ENCODE data around the gene KPRP. TPM values are rescaled to one million over a fixed set of nuclear protein-coding genes. Genes with fewer than 3 reads are reported as not detected.

Gene KPRP
- total and polyA plus RNA-seq, 5 experiments from 2014 or later, result not detected

DNA sequence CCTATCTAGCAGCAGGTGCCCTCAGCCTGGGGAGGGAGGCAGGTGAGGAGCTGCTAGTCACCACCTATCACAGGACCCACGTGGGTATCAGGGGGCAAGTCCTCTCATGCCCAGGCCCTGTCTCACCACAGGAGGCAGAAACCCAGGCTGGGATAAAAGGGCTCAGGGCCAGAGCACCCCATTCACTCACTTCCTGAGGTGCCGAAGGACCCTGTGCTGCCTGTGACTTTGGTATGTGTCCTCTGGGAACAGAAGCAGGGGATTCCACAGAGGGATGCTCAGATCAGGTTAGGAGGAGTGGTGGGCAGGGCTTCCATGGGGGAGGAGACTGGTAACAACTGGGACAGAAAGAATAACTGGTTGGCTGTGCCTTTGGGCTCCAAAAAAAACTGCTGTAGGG is 28.3 kb downstream of the KPRP start, which contains the start of gene LCE1E:
LCE1E (plus strand) TSS at position 181 of the 400 bp plus-strand sequence. CDS start 1,043 bp downstream, outside the sequence.
- H3K27ac Mint-ChIP-seq, result no peak within 1 kb of the TSS
- H3K9me3 Mint-ChIP-seq, result no peaks in the 10 kb centered on the region
- DNase-seq (no peak), ATAC-seq (no peak)
- peaks cover 14 to 42% (median 28%) of the 10 kb centered on the region in 5 donors for H3K27me3 Mint-ChIP-seq
- POLR2A ChIA-PET, result no interaction called here
- no peaks in the 10 kb centered on the region for H3K4me1 Mint-ChIP-seq
- H3K36me3 Mint-ChIP-seq, result no peaks in the 10 kb centered on the region
- no peak within 1 kb of the TSS for H3K4me3 Mint-ChIP-seq

DNA sequence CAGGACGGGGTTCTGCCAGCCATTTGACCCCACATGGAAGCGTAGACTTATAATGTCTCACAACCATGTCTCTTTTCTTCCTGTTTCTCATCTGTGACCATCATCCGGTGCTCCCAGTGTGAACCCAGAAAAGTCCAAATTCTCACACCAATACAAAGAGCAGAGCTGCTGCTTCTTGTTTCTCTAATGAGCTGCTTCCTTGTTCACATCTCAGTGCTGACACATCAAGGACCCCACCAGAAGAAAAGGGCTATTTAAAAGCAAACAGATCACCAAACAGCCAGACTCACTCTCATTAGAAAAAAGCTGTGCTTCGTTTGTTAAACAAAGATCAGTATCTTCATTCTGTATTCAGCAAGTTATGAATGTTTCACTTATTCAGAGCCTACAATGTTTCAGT is 37.9 kb downstream of the KPRP start:
- H3K4me3 Mint-ChIP-seq, result no peak overlapping the region
- DNase-seq (no peak), ATAC-seq (no peak)
- no peaks in the 10 kb centered on the region for H3K4me1 Mint-ChIP-seq
- no peak overlapping the region for H3K27ac Mint-ChIP-seq
- peaks cover 3 to 19% (median 8%) of the 10 kb centered on the region in 5 donors for H3K27me3 Mint-ChIP-seq
- POLR2A ChIA-PET, result no interaction called here
- no peaks in the 10 kb centered on the region for H3K9me3 Mint-ChIP-seq
- no peaks in the 10 kb centered on the region for H3K36me3 Mint-ChIP-seq

DNA sequence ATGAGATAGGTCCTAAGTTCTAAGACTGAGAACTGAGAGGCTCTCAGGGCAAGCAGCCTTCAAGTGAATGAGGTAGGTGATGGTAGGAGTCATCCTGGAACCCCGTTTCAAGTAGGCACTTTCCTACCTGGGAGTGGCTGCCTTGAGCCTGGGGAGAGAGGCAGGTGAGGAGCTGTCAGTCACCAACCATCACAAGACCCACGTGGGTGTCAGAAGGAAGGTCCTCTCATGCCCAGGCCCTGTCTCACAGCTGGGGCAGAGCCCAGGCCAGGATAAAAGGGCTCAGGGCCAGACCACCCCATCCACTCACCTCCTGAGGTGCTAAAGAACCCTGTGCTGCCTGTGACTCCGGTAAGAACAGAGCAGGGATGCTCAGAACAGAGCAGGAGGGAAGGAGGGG is 38.6 kb downstream of the KPRP start, which contains the start of gene LCE1D:
LCE1D (plus strand) TSS at position 301 of the 400 bp plus-strand sequence. CDS start 1,074 bp downstream, outside the sequence.
- no peak for DNase-seq
- H3K36me3 Mint-ChIP-seq, result no peaks in the 10 kb centered on the region
- H3K27ac Mint-ChIP-seq, result no peak within 1 kb of the TSS
- no peaks in the 10 kb centered on the region for H3K9me3 Mint-ChIP-seq
- POLR2A ChIA-PET, result no interaction called here
- H3K4me3 Mint-ChIP-seq, result no peak within 1 kb of the TSS
- no peaks in the 10 kb centered on the region for H3K4me1 Mint-ChIP-seq
- no peak for ATAC-seq
- H3K27me3 Mint-ChIP-seq, result peaks cover 3 to 27% (median 11%) of the 10 kb centered on the region in 5 donors

- Mint-ChIP-seq H3K36me3 (no peaks in the 10 kb centered on the region), H3K27ac (no peak overlapping the region), H3K4me1 (no peaks in the 10 kb centered on the region), H3K9me3 (no peaks in the 10 kb centered on the region), H3K27me3 (peaks cover 15 to 50% (median 26%) of the 10 kb centered on the region in 5 donors), H3K4me3 (no peak overlapping the region)
- POLR2A ChIA-PET, result no interaction called here
- DNase-seq (no peak), ATAC-seq (no peak)
These were observed 43.5 kb downstream of the KPRP start for GRCh38 chr1:152801333-152801732.

DNA sequence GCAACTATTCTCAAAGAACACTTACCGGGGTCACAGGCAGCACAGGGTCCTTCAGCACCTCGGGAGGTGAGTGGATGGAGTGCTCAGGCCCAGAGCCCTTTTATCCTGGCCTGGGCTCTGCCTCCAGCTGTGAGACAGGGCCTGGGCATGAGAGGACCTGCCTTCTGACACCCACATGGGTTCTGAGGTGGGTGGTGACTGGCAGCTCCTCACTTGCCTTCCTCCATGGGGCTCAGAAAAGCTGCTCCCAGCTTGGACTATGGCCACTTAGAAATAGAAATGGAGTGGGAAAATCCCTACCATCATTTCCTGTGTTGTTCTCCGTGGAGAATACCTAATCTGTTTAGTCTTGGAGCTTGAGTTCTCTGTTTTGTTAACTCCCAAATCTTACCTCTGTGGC is 48.8 kb downstream of the KPRP start, which contains the start of gene LCE1C:
LCE1C (minus strand) TSS at position 76 of the 400 bp plus-strand sequence. CDS start 1,173 bp downstream, outside the sequence.
- Mint-ChIP-seq H3K4me3 (no peak within 1 kb of the TSS), H3K9me3 (peaks cover 0 to 4% (median 0%) of the 10 kb centered on the region in 9 donors), H3K27me3 (peaks cover 9 to 29% (median 22%) of the 10 kb centered on the region in 5 donors), H3K36me3 (no peaks in the 10 kb centered on the region), H3K4me1 (no peaks in the 10 kb centered on the region), H3K27ac (peak within 1 kb of the TSS in 1 of 10 donors; percentile 26)
- DNase-seq (no peak), ATAC-seq (no peak)
- POLR2A ChIA-PET, result no interaction called here

DNA sequence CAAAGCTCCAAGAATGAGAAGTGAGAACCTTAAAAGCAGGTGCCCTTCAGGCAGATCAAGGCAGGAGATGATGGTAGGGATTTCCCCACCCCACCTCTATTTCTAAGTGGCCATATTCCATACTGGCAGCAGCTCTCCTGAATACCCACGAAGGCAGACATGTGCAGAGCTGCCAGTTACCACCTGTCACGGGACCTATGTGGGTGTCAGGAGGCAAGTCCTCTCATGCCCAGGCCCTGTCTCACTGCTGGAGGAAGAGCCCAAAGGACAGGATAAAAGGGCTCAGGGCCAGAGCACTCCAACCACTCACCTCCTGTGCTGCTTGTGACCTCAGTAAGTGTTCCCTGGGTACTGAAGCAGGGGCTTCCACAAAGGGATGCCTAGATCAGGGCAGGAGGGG is 53.2 kb downstream of the KPRP start:
- Mint-ChIP-seq H3K36me3 (peaks cover 0 to 4% (median 0%) of the 10 kb centered on the region in 3 donors), H3K4me1 (no peaks in the 10 kb centered on the region), H3K27me3 (peaks cover 14 to 23% (median 19%) of the 10 kb centered on the region in 5 donors), H3K4me3 (no peak overlapping the region), H3K27ac (peak overlapping the region in 1 of 10 donors; percentile 65), H3K9me3 (peaks cover 0 to 4% (median 0%) of the 10 kb centered on the region in 9 donors)
- no peak for DNase-seq
- no peak for ATAC-seq
- POLR2A ChIA-PET, result no interaction called here

Other genes starting within 250 kb of the KPRP start
- not detected for gene LCE5A, start 247.2 kb upstream of the KPRP start, total RNA-seq
- gene LCE5A, start 247.2 kb upstream of the KPRP start, polyA plus RNA-seq, result not detected
- not detected for gene CRCT1, start 243.5 kb upstream of the KPRP start, total RNA-seq
- not detected for gene CRCT1, start 243.5 kb upstream of the KPRP start, polyA plus RNA-seq
- not detected for gene LCE3E, start 191.2 kb upstream of the KPRP start, total RNA-seq
- not detected for gene LCE3E, start 191.2 kb upstream of the KPRP start, polyA plus RNA-seq
- gene LCE3D, start 177.5 kb upstream of the KPRP start, total RNA-seq, result not detected
- gene LCE3D, start 177.5 kb upstream of the KPRP start, polyA plus RNA-seq, result not detected
- not detected for gene LCE3C, start 157.8 kb upstream of the KPRP start, total RNA-seq
- not detected for gene LCE3C, start 157.8 kb upstream of the KPRP start, polyA plus RNA-seq
- gene LCE3B, start 144.2 kb upstream of the KPRP start, total RNA-seq, result not detected
- gene LCE3B, start 144.2 kb upstream of the KPRP start, polyA plus RNA-seq, result not detected
- not detected for gene LCE3A, start 134.9 kb upstream of the KPRP start, total RNA-seq
- not detected for gene LCE3A, start 134.9 kb upstream of the KPRP start, polyA plus RNA-seq
- not detected for gene LCE2D, start 94.6 kb upstream of the KPRP start, total RNA-seq
- gene LCE2D, start 94.6 kb upstream of the KPRP start, polyA plus RNA-seq, result not detected
- gene LCE2C, start 82.7 kb upstream of the KPRP start, total RNA-seq, result not detected
- gene LCE2C, start 82.7 kb upstream of the KPRP start, polyA plus RNA-seq, result not detected
- not detected for gene LCE2B, start 71.9 kb upstream of the KPRP start, total RNA-seq
- gene LCE2B, start 71.9 kb upstream of the KPRP start, polyA plus RNA-seq, result not detected
- not detected for gene LCE2A, start 59.7 kb upstream of the KPRP start, total RNA-seq
- not detected for gene LCE2A, start 59.7 kb upstream of the KPRP start, polyA plus RNA-seq
- not detected for gene LCE4A, start 49.9 kb upstream of the KPRP start, total RNA-seq
- not detected for gene LCE4A, start 49.9 kb upstream of the KPRP start, polyA plus RNA-seq
- gene LCE1F, start 17.1 kb downstream of the KPRP start, total RNA-seq, result not detected
- not detected for gene LCE1F, start 17.1 kb downstream of the KPRP start, polyA plus RNA-seq
- not detected for gene LCE1E, start 28.2 kb downstream of the KPRP start, total RNA-seq
- gene LCE1E, start 28.2 kb downstream of the KPRP start, polyA plus RNA-seq, result not detected
- not detected for gene LCE1D, start 38.7 kb downstream of the KPRP start, total RNA-seq
- gene LCE1D, start 38.7 kb downstream of the KPRP start, polyA plus RNA-seq, result not detected
- not detected for gene LCE1C, start 48.6 kb downstream of the KPRP start, total RNA-seq
- not detected for gene LCE1C, start 48.6 kb downstream of the KPRP start, polyA plus RNA-seq
- gene LCE1B, start 53.9 kb downstream of the KPRP start, total RNA-seq, result not detected
- not detected for gene LCE1B, start 53.9 kb downstream of the KPRP start, polyA plus RNA-seq
- gene LCE1A, start 69.4 kb downstream of the KPRP start, total RNA-seq, result not detected
- not detected for gene LCE1A, start 69.4 kb downstream of the KPRP start, polyA plus RNA-seq
- not detected for gene LCE6A, start 84.8 kb downstream of the KPRP start, total RNA-seq
- gene LCE6A, start 84.8 kb downstream of the KPRP start, polyA plus RNA-seq, result not detected
- not detected for gene LCE7A, start 102.0 kb downstream of the KPRP start, total RNA-seq
- gene LCE7A, start 102.0 kb downstream of the KPRP start, polyA plus RNA-seq, result not detected
- not detected for gene SMCP, start 120.3 kb downstream of the KPRP start, total RNA-seq
- not detected for gene SMCP, start 120.3 kb downstream of the KPRP start, polyA plus RNA-seq
- gene IVL, start 150.5 kb downstream of the KPRP start, total RNA-seq, result not detected
- not detected for gene IVL, start 150.5 kb downstream of the KPRP start, polyA plus RNA-seq
- not detected for gene SPRR5, start 189.2 kb downstream of the KPRP start, total RNA-seq
- gene SPRR5, start 189.2 kb downstream of the KPRP start, polyA plus RNA-seq, result not detected
- not detected for gene SPRR4, start 212.6 kb downstream of the KPRP start, total RNA-seq
- gene SPRR4, start 212.6 kb downstream of the KPRP start, polyA plus RNA-seq, result not detected
- gene SPRR1A, start 226.1 kb downstream of the KPRP start, total RNA-seq, result not detected
- not detected for gene SPRR1A, start 226.1 kb downstream of the KPRP start, polyA plus RNA-seq
- not detected for gene SPRR3, start 243.7 kb downstream of the KPRP start, total RNA-seq
- not detected for gene SPRR3, start 243.7 kb downstream of the KPRP start, polyA plus RNA-seq